Measurements from ENCODE around the gene DSTN.

The DSTN gene

DNA sequence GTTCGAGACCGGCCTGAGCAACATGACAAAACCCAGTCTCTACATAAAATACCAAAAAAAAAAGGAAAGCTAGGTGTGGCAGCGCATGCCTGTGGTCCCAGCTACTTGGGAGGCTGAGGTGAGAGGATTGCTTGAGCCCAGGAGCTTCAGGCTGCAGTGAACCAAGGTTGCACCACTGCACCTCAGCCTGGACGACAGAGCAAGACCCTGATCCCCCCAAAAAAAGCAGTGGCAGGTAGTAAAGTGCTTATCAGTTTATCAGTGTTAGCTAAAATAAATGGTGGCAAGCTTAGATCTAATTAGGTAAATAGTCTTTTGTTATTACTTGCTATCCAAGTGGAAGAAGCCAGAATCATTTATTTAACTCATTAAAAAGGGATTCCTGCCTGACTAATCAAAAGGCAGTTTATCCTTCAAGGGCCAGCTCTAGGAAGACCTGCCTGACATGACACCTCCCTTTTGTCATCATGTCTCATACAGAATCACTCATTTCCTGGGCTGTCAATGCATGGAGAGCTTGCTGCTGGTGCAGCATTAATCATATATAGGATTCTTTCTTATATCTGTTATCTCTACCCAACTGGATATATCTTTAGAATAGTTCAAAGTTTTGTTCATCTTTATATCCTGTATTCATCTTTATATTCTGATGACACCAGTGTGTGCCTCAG, 9.6 kb downstream of the DSTN start:
- Histone ChIP-seq H3K9me3 (ENCODE audit: control insufficient read depth, low read length) (no peaks in the 10 kb centered on the region), H3K36me3 (ENCODE audit: control insufficient read depth, insufficient read depth, low read length) (peaks cover 67% of the 10 kb centered on the region), H3K4me1 (ENCODE audit: control insufficient read depth, insufficient read depth, low read length, poor library complexity, severe bottlenecking) (no peaks in the 10 kb centered on the region), H3K27ac (ENCODE audit: low read depth, low read length, severe bottlenecking) (no peak overlapping the region), H3K4me3 (ENCODE audit: extremely low read depth, insufficient read depth, low read length, poor library complexity, severe bottlenecking) (no peak overlapping the region)
- WGBS, 2 experiments (ENCODE audit: insufficient coverage in 2 of 2), result 94 to 100% methylated on average over 1 to 2 of the region's 4 CpGs

DNA sequence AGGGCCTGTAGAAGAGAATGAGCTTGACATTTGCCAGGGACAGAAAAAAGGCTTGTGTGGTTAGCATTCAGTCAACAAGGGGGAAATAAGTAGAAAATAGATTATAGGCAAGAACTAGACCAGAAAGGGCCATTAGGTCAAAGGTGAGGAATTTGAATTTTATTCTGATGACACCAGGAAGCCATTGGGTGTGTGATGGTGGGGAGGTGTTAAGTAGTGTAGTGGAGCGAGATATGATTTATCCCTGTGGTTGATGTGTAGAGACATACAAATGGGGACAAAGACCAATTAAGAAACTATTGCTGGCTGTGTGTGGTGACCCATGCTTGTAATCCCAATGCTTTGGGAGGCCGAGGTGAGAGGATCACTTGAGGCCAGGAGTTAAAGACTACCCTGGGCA, 11.0 kb downstream of the DSTN start:
- H3K9me3 ChIP-seq (ENCODE audit: control insufficient read depth, low read length), result no peaks in the 10 kb centered on the region
- no peaks in the 10 kb centered on the region for H3K4me1 ChIP-seq (ENCODE audit: control insufficient read depth, insufficient read depth, low read length, poor library complexity, severe bottlenecking)
- H3K36me3 ChIP-seq (ENCODE audit: control insufficient read depth, insufficient read depth, low read length), result peaks cover 64% of the 10 kb centered on the region
- no peak overlapping the region for H3K4me3 ChIP-seq (ENCODE audit: extremely low read depth, insufficient read depth, low read length, poor library complexity, severe bottlenecking)
- no peak overlapping the region for H3K27ac ChIP-seq (ENCODE audit: low read depth, low read length, severe bottlenecking)
- 100% methylated on average over 1 of the region's 2 CpGs for WGBS, 2 experiments (ENCODE audit: insufficient coverage in 2 of 2)

DNA sequence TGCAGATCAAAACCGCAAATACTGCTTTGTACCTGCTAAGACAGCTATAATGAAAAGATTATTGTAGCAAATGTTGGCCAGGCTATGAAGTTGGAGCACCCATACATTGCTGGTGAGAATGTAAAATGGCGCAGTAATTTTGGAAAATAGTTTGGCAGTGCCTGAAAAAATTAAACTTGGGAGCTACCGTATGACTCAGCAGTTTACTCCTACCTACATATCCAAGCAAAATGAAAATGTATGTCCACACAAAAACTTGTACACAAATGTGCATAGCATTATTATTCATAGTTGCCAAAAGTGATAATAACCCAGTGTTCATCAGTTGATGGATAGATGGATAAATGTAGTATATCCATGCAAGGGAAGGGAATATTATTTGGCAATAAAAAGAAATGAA, 13.3 kb downstream of the DSTN start:
- 100% methylated on average over 1 of the region's 3 CpGs; no CpG with 5 or more reads in 1 of the 2 experiments for WGBS, 2 experiments (ENCODE audit: insufficient coverage in 2 of 2)
- no peaks in the 10 kb centered on the region for H3K4me1 ChIP-seq (ENCODE audit: control insufficient read depth, insufficient read depth, low read length, poor library complexity, severe bottlenecking)

DNA sequence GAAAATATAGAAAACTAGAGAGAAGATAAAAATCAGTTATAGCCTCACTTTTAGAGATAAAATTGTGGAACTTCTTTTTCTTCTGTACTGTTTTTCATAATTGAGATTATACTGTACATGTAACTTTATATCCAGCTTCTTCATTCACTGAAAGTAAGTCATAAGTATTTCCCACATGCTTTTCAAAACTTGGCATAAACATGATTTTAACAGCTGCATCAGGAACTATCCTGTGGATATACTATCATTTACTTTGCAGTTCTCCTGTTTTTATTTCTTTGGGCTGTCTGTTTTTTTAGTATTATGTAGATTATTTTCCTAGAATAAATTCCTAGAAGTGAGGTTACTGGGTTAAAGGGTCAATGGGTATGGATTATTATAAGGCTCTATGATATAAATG, 14.8 kb downstream of the DSTN start:
- H3K4me1 ChIP-seq (ENCODE audit: control insufficient read depth, insufficient read depth, low read length, poor library complexity, severe bottlenecking), result peaks cover 4% of the 10 kb centered on the region
- peaks cover 49% of the 10 kb centered on the region for H3K36me3 ChIP-seq (ENCODE audit: control insufficient read depth, insufficient read depth, low read length)
- H3K4me3 ChIP-seq (ENCODE audit: extremely low read depth, insufficient read depth, low read length, poor library complexity, severe bottlenecking), result no peak overlapping the region
- no peak overlapping the region for H3K27ac ChIP-seq (ENCODE audit: low read depth, low read length, severe bottlenecking)
- H3K9me3 ChIP-seq (ENCODE audit: control insufficient read depth, low read length), result no peaks in the 10 kb centered on the region

More for the DNA sequence above, 13.3 kb downstream of the DSTN start:
- Histone ChIP-seq H3K4me3 (ENCODE audit: extremely low read depth, insufficient read depth, low read length, poor library complexity, severe bottlenecking) (no peak overlapping the region), H3K9me3 (ENCODE audit: control insufficient read depth, low read length) (no peaks in the 10 kb centered on the region), H3K36me3 (ENCODE audit: control insufficient read depth, insufficient read depth, low read length) (peaks cover 56% of the 10 kb centered on the region), H3K27ac (ENCODE audit: low read depth, low read length, severe bottlenecking) (no peak overlapping the region)

DNA sequence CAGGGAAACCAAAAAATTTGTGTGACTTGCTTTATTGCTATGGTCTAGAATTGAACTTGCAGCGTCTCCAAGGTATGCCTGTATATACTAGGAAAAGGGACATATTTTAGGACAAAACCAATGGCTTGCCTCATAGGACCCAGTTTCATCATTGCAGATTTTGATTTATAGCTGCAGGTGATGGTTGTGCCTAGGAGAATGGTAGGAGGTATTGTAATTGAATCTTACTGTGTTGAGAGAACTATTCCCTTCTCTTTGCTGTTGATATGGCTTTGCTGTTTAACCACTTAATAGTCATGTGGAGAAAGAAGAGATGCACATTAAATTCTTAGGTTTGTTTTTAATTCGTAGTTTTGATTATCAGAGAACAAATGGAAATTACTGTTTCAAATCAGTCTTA, 16.4 kb downstream of the DSTN start:
- Histone ChIP-seq H3K27ac (ENCODE audit: low read depth, low read length, severe bottlenecking) (no peak overlapping the region), H3K9me3 (ENCODE audit: control insufficient read depth, low read length) (no peaks in the 10 kb centered on the region)

DNA sequence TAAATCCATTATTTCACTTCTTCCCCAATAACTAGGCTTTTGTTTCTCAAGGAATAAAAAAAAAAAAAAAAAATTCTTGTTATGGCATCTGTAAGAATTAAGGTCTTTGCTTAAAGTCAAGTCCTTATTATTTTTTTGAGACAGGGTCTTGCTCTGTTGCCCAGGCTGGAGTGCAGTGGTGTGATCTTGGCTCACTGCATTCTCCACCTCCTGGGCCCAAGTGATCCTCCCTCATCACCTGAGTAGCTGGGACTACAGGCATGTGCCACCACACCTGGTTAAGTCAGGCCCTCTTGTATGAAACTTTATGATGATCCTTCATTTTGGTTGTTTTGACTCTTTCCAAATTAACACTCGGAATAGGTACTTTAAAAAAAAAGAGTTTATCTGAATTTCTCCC, 17.3 kb downstream of the DSTN start:
- Histone ChIP-seq H3K4me1 (ENCODE audit: control insufficient read depth, insufficient read depth, low read length, poor library complexity, severe bottlenecking) (peaks cover 7% of the 10 kb centered on the region), H3K27ac (ENCODE audit: low read depth, low read length, severe bottlenecking) (no peak overlapping the region), H3K9me3 (ENCODE audit: control insufficient read depth, low read length) (no peaks in the 10 kb centered on the region), H3K36me3 (ENCODE audit: control insufficient read depth, insufficient read depth, low read length) (peaks cover 48% of the 10 kb centered on the region), H3K4me3 (ENCODE audit: extremely low read depth, insufficient read depth, low read length, poor library complexity, severe bottlenecking) (no peak overlapping the region)
- no CpG with 5 or more reads among the region's 1 CpG for WGBS, 2 experiments (ENCODE audit: insufficient coverage in 2 of 2)

More for the DNA sequence above, 16.4 kb downstream of the DSTN start:
- 100% methylated on average over 1 of the region's 2 CpGs; no CpG with 5 or more reads in 1 of the 2 experiments for WGBS, 2 experiments (ENCODE audit: insufficient coverage in 2 of 2)
- H3K4me3 ChIP-seq (ENCODE audit: extremely low read depth, insufficient read depth, low read length, poor library complexity, severe bottlenecking), result no peak overlapping the region
- peaks cover 7% of the 10 kb centered on the region for H3K4me1 ChIP-seq (ENCODE audit: control insufficient read depth, insufficient read depth, low read length, poor library complexity, severe bottlenecking)
- H3K36me3 ChIP-seq (ENCODE audit: control insufficient read depth, insufficient read depth, low read length), result peaks cover 43% of the 10 kb centered on the region

DNA sequence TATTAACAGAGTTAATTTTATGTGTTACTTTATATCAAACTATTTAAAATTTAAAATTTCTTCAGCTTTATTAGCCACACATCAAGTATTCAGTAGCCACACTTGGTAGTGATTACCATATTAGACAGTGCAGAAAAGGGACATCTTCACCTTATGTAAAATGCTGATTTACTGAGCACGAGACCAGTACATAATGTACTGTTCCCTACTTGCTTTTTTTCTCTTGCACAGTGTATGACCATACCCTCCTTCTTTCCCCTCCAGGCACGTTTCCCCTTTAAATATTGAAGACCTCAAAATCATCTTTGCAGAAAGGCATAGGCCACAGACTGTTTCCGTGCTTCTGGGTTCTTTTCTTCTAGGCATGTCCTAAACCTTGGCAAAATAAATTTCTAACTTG, 17.9 kb downstream of the DSTN start:
- Histone ChIP-seq H3K27ac (ENCODE audit: low read depth, low read length, severe bottlenecking) (no peak overlapping the region), H3K36me3 (ENCODE audit: control insufficient read depth, insufficient read depth, low read length) (peaks cover 48% of the 10 kb centered on the region), H3K4me1 (ENCODE audit: control insufficient read depth, insufficient read depth, low read length, poor library complexity, severe bottlenecking) (peaks cover 7% of the 10 kb centered on the region), H3K9me3 (ENCODE audit: control insufficient read depth, low read length) (no peaks in the 10 kb centered on the region), H3K4me3 (ENCODE audit: extremely low read depth, insufficient read depth, low read length, poor library complexity, severe bottlenecking) (no peak overlapping the region)
- WGBS, 2 experiments (ENCODE audit: insufficient coverage in 2 of 2), result 92 to 98% methylated on average over 3 of the region's 3 CpGs

DNA sequence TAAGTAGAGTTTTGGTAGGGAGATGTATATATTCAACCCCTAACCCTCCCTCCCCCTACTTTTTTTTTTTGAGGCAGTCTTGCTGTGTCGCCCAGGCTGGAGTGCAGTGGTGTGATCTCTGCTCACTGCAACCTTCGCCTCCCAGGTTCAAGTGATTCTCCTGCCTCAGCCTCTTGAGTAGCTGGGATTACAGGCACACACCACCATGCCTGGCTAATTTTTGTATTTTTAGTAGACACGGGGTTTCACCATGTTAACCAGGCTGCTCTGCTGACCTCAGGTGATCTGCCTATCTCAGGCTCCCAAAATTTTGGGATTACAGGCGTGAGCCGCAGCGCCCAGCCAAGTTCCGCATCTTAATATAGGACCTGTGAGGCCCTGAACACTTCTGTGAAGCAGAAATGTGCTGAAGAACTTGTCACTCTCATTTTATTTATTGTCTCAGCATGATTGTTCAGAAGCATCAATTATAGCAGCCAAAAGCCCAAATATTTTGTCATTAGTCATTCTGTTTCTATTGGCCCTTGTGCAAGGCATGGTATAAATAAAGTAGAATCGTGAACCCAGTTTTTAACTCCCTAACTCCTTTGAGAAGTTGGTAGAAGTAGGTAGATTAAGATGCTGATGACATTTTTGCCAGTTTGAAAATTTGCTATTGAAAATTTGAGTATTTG, 19.4 kb downstream of the DSTN start:
- H3K4me1 ChIP-seq (ENCODE audit: control insufficient read depth, insufficient read depth, low read length, poor library complexity, severe bottlenecking), result peaks cover 11% of the 10 kb centered on the region
- no peaks in the 10 kb centered on the region for H3K9me3 ChIP-seq (ENCODE audit: control insufficient read depth, low read length)
- H3K27ac ChIP-seq (ENCODE audit: low read depth, low read length, severe bottlenecking), result no peak overlapping the region
- no peak overlapping the region for H3K4me3 ChIP-seq (ENCODE audit: extremely low read depth, insufficient read depth, low read length, poor library complexity, severe bottlenecking)
- peaks cover 46% of the 10 kb centered on the region for H3K36me3 ChIP-seq (ENCODE audit: control insufficient read depth, insufficient read depth, low read length)
- WGBS, 2 experiments (ENCODE audit: insufficient coverage in 2 of 2), result 92 to 96% methylated on average over 6 to 7 of the region's 8 CpGs

DNA sequence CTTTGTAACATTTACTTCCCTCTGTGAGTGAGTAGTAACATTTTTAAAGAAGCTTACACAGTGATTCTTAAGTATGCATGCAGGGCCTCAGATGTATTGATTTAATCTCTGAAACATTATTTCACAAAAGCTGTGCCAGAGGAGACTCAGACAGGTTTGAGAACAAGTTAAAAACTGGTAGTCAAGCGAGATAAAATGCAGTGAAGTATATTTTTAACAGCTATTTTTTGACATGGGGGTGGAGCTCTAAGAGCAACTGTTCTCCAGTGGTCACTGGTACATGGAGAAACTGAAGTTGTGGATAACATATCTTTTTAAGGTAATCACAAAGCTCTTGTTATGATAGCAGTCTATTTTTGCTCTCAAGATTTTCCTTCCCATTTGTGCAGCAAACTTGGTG, 20.4 kb downstream of the DSTN start:
- H3K4me1 ChIP-seq (ENCODE audit: control insufficient read depth, insufficient read depth, low read length, poor library complexity, severe bottlenecking), result peaks cover 15% of the 10 kb centered on the region
- WGBS, 2 experiments (ENCODE audit: insufficient coverage in 2 of 2), result 90% methylated on average over 1 of the region's 1 CpG; no CpG with 5 or more reads in 1 of the 2 experiments
- peaks cover 38% of the 10 kb centered on the region for H3K36me3 ChIP-seq (ENCODE audit: control insufficient read depth, insufficient read depth, low read length)
- no peak overlapping the region for H3K4me3 ChIP-seq (ENCODE audit: extremely low read depth, insufficient read depth, low read length, poor library complexity, severe bottlenecking)
- H3K9me3 ChIP-seq (ENCODE audit: control insufficient read depth, low read length), result no peaks in the 10 kb centered on the region
- no peak overlapping the region for H3K27ac ChIP-seq (ENCODE audit: low read depth, low read length, severe bottlenecking)

DNA sequence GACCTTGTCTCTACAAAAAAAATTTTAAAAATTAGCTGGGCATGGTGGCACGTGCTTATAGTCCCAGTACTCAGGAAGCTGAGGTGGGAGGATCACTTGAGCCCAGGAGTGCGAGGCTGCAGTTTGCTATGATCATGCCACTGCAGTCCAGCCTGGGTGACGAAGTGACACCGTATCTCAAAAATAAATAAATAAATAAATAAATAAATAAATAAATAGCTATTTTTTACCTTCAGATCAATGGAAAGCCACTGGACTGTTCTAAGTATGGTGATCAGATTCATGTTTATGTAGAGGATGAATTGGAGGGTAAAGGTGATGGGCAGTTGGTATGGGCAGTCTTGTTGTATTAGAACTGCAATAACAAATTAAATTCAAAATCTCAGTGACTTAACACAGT, 24.0 kb downstream of the DSTN start:
- Histone ChIP-seq H3K9me3 (ENCODE audit: control insufficient read depth, low read length) (no peaks in the 10 kb centered on the region), H3K36me3 (ENCODE audit: control insufficient read depth, insufficient read depth, low read length) (peaks cover 36% of the 10 kb centered on the region), H3K4me1 (ENCODE audit: control insufficient read depth, insufficient read depth, low read length, poor library complexity, severe bottlenecking) (peaks cover 15% of the 10 kb centered on the region), H3K4me3 (ENCODE audit: extremely low read depth, insufficient read depth, low read length, poor library complexity, severe bottlenecking) (no peak overlapping the region), H3K27ac (ENCODE audit: low read depth, low read length, severe bottlenecking) (no peak overlapping the region)
- 87 to 96% methylated on average over 2 of the region's 4 CpGs for WGBS, 2 experiments (ENCODE audit: insufficient coverage in 2 of 2)

DNA sequence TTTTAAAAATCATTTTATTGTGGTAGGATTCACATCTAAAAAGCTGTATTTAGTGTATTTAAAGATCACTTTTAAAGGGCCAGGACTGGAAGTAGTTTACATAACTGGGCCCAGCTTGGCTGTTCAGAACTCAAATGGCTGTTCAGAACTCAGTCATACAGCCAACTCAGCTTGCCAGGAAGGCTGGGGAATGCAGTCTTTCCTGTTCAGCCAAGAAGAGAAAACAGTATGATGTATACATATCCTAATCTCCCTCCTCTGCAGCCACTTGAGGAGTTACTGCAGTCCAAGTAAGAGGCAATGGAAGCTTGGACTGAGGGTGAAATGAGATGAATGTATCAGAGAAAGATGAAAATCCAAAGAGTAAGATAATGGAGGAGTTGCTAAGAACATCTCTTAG, 24.6 kb downstream of the DSTN start:
- Histone ChIP-seq H3K9me3 (ENCODE audit: control insufficient read depth, low read length) (no peaks in the 10 kb centered on the region), H3K27ac (ENCODE audit: low read depth, low read length, severe bottlenecking) (no peak overlapping the region), H3K4me1 (ENCODE audit: control insufficient read depth, insufficient read depth, low read length, poor library complexity, severe bottlenecking) (peaks cover 12% of the 10 kb centered on the region), H3K36me3 (ENCODE audit: control insufficient read depth, insufficient read depth, low read length) (peaks cover 41% of the 10 kb centered on the region), H3K4me3 (ENCODE audit: extremely low read depth, insufficient read depth, low read length, poor library complexity, severe bottlenecking) (no peak overlapping the region)
